Activated naive CD4-positive, alpha-beta T cell treated with anti-CD3 and anti-CD28 coated beads, Interleukin-2, amount 10 ng/mL, durations not matched to agents 5 hours and 36 hours (primary cell): ENCODE results near the gene TFEB. TPM values are rescaled to one million over a fixed set of nuclear protein-coding genes. Genes with fewer than 3 reads are reported as not detected.

Experiments used
- total RNA-seq, 2 experiments: library from RNA; stranded (reverse); gene quantifications; one replicate each; pipeline ENCODE4 v1.2.3, GENCODE V29; 2021

TFEB gene
- 10 to 100 TPM; 17.0 to 18.2 TPM for total RNA-seq

DNA sequence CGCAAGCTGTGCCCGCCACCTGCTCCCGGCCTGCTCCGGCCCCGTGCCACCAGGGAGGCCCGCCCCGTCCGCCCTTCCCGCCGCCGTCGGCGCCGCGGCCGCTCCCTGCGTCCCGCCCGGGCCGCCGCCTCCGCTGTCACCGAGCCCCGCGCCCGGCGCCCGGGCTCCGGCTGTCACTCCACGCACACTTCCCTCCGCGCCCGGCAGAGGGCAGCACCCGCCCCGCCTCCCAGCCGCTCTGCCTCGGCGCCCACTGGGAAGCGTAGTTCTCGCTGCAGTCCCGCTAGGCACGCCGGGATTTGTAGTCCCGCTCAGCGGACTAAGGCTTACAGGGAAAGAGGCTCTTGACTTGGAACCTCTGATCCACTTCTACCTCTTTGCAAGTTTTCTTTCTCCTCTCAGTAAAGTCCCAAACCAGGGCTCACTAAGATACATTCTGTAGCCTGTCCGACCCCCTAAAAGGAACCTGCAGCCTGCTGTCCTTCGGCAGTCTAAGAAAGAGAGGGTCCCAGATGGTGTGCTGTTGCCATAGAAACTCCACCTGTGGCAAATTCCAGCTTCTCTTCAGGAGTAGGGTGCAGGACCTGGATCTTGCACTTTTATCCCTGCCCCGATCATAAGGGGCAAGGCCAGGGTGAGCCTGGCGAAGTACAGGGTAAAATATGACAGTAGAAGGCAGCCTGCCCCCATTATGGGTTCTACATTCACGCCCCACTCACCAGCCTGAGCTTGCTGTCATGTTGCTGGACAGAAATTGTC lies at the start of gene TFEB:
TFEB (minus strand) TSS at position 182 of the 759 bp plus-strand sequence. CDS start 44,395 bp downstream, outside the sequence.

DNA sequence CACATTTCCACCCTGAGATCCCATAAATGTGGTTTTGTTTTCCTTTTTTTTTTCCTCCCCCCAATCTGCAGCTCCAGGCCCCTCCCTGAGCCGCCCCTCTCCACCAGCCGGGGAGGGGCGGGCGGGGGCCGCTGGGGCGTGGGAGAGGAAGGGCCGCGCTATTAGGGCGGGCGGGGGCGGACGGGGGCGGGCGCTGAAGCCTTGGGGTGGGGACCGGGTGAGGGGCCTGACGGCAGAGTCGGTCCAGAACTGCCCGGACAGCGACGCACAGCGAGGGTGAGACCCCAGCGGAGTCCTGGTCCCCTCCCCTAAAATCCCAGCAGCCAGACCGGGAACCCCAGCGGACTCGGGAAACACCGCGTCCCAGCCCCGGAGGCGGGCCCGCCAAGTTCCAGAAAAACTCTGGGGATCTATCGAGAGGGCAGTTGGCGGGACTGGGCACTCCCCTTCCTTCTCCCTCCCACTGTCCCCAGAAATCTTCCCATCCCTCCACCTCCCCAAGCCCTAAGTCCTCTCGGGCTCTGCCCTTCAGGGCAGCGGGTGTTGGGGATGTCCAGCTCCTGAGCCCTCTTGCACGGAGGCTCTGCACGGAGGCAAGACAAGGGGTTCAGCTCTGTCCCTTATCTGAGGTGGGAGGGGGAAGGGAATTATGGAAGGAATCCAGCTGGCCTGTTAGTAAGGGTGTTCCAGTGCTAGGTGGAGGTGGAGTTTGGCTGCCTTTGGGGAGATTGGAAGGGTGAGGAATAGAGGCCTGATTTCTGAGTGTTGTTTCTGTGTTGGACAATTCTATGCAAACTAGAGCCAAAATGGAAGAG lies 45.4 kb upstream of the TFEB start, which contains the start of gene PRICKLE4:
PRICKLE4 (plus strand) TSS at position 232 of the 815 bp plus-strand sequence. CDS start 2,692 bp downstream, outside the sequence.

DNA sequence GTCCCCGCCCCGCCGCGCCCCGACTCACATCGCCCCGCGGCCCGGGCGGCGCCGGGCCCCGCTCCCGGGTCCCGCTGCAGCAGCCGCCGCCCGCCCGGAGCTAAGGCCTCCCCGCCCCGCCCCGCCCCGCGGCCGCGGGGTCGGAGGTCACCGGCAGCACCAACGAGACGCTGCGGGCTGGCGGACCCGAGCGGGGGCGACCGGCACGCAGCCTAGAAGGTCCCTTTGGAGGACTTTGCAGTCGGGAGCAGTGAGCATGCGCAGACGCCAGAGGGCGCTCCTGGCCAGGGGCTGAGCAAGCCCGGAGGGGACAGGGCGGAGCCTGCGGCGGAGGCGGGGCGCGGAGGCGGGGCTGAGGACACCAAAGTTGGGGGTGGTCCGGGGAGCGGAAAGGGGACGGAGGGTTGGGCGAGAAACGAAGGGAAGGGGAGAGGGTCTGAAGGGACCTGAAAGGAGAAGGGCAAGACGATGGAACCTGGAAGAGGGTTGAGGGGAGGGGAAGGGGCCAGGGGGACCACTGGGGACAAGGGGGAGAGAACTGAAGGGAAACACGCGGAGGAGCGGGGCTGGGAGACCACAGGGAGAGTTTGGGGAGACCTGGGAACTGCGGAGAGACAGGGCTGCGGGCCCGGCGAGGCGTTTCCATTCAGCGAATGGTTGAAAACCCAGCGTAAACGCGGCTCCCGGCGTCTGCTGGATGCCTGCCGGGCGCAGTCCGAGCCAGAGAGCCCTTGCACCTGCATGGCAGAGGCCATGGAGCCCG lies 44.6 kb upstream of the TFEB start, which contains the start of gene FRS3:
FRS3 (minus strand) TSS at position 113 of the 763 bp plus-strand sequence. CDS start 2,913 bp downstream, outside the sequence.

DNA sequence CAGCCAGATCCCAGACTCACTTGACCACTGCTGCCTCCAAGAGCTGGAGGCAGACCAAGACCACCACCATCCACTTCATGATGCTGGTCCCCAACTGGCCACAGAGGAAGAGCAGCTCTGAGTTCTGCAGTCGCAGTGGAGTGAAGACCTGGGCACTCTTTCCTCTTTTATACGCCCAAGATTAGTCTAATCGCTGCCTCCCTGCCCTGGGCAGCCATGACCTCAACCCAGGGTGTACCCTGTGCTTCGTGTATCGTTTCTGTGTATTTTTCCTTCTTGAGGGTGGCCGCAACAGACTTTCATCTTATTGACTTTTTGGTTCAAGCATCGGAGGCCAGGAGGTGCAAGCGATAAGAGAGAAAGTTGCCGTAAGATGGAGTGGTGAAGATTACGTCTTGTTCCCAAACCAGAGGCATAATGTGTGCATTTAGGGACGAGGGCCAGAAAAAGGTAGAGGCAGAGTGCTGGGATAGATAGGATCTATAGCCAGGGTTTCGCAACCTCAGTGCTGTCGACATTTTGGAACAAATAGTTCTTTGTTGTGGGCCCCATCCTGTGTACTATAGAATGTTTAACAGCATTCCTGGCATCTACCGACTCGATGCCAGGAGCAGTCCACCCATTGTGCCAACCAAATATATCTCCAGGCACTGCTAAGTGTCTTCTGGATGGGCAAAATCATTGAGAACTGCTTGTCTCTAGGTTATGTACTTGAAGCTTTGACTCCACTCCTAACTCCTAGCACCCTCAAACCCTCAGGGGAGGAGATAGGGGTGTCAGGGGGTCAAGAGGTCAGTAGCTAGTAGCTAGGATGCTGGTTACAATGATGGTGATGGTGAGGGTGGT lies 12.1 kb upstream of the TFEB start, which contains the start of gene PGC:
PGC (minus strand) TSS at position 142 of the 846 bp plus-strand sequence; CDS start at position 79, 63 bp downstream.

DNA sequence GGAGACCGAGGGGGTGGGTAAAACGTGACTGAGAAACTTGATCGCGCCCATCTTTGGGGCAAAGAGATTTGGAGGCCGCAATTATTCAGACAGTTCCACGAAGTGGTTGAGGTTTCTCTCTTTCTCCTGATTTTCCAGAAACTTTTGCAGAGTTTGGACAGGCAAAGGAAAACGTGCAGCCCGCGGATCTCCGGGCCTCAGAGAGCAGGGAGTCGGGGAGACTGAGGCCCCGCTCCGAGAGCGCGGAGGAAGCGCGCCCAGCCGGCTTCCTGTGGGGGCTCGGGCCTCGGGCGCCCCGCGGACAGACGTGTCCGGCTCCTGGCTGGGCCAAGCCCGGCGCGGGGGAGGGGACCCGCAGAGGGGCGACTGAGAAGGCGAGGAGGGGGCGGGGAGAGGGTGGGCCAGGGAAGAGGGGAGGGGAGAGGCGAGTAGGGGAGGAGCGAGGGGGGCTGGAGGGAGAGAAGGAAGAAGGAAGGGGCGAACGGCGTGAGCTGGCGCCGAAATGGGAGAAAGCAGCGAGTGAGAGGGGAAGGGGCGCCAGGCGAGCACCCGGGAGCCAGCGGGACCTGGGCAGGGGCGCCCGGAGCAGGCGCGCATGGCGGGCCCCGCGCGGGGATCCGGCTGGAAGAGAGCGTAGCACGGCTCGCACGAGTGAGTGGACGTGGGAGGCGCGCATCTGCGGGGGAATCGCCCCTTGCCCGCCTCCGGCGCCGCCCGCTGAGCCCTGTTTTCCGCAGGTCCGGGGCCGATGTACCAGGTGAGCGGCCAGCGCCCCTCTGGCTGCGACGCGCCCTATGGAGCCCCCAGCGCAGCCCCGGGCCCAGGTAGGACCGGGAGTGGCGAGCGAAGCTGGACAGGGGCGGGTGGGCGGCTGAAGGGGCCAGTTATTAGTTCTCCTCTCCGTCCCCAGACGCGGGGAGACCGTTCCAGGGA lies 97.1 kb downstream of the TFEB start, which contains the start of gene MDFI:
MDFI (plus strand) TSS at position 467 of the 933 bp plus-strand sequence; CDS start at position 749, 282 bp downstream.

Other genes with a start within 250 kb of the TFEB start
- gene FOXP4, start 189.2 kb downstream of the TFEB start, total RNA-seq: 10 to 100 TPM; 12.2 to 12.5 TPM
- not detected for gene MDFI, start 97.1 kb downstream of the TFEB start, total RNA-seq
- not detected for gene PGC, start 11.8 kb upstream of the TFEB start, total RNA-seq
- 1 to 10 TPM; 4.6 to 5.3 TPM for gene FRS3, start 44.3 kb upstream of the TFEB start, total RNA-seq
- under 1 TPM in 1 of 2 experiments, not detected in 1; 0.66 TPM for gene PRICKLE4, start 45.2 kb upstream of the TFEB start, total RNA-seq
- gene TOMM6, start 52.1 kb upstream of the TFEB start, total RNA-seq: 100 to 1,000 TPM; 148 to 164 TPM
- gene USP49, start 159.8 kb upstream of the TFEB start, total RNA-seq: 1 to 10 TPM; 6.7 to 7.3 TPM
- gene MED20, start 185.5 kb upstream of the TFEB start, total RNA-seq: 10 to 100 TPM; 19.4 to 22.9 TPM
- gene BYSL, start 185.9 kb upstream of the TFEB start, total RNA-seq: 10 to 100 TPM; 29.5 to 30.4 TPM
- gene CCND3, start 206.2 kb upstream of the TFEB start, total RNA-seq: 100 to 1,000 TPM; 365 to 369 TPM